ENCODE results near the gene LHFPL3.

GRCh38 chr7:104450861-104451260 lies 122.5 kb downstream of the LHFPL3 start:
- TF ChIP-seq CTCF (IDR thresholded peaks at IDR 0.05) (no peak), POLR2A (IDR thresholded peaks at IDR 0.05) (no peak)

All from esophagus squamous epithelium (tissue), 4 donors.